GM19397 (cell line): Measurements from ENCODE around the gene NPTXR.
A peak's percentile ranks its signal among the peaks of the same experiment; 100 is the strongest.

ENCODE experiments used
- ATAC-seq: cut with Tn5 transposase; IDR thresholded peaks from one replicate; pipeline ENCODE4 v1.9.1; 2021; ENCODE audit warnings: mild to moderate bottlenecking, moderate library complexity; ENCODE audit not compliant: unreplicated experiment

NPTXR gene

GRCh38 chr22:38843657-38844314 is at the start of gene NPTXR:
Gene NPTXR (minus strand): TSS chr22:38844028.
- ATAC-seq = no peak

GRCh38 chr22:38891256-38891655 is 47.4 kb upstream of the NPTXR start:
- no peak for ATAC-seq

- ATAC-seq = no peak
Observed at GRCh38 chr22:38890377-38890776, 46.5 kb upstream of the NPTXR start.

GRCh38 chr22:38886333-38886732 is 42.5 kb upstream of the NPTXR start:
- no peak for ATAC-seq

- ATAC-seq = no peak
Observed at GRCh38 chr22:38882972-38883622, 39.3 kb upstream of the NPTXR start.

GRCh38 chr22:38881997-38882879 is 38.4 kb upstream of the NPTXR start:
- ATAC-seq = no peak

- ATAC-seq = no peak
Observed at GRCh38 chr22:38881464-38881871, 37.6 kb upstream of the NPTXR start.

GRCh38 chr22:38879961-38880360 is 36.1 kb upstream of the NPTXR start:
- ATAC-seq = no peak

- ATAC-seq = no peak
Observed at GRCh38 chr22:38879108-38879729, 35.4 kb upstream of the NPTXR start.

GRCh38 chr22:38878001-38878400 is 34.2 kb upstream of the NPTXR start:
- ATAC-seq = no peak

GRCh38 chr22:38874529-38875222 is 30.8 kb upstream of the NPTXR start:
- no peak for ATAC-seq

- ATAC-seq = no peak
Observed at GRCh38 chr22:38873469-38874411, 29.9 kb upstream of the NPTXR start.

- ATAC-seq = no peak
Observed at GRCh38 chr22:38872831-38873248, 29.0 kb upstream of the NPTXR start.

- peak; percentile 71 for ATAC-seq
Observed at GRCh38 chr22:38872172-38872830, 28.5 kb upstream of the NPTXR start, which contains the start of gene CBX6. Gene CBX6 (minus strand): TSS chr22:38872216. CDS start chr22:38872190, 26 bp downstream.

- ATAC-seq = peak; percentile 3
Observed at GRCh38 chr22:38871360-38872171, 27.7 kb upstream of the NPTXR start.

GRCh38 chr22:38870791-38871359 is 27.0 kb upstream of the NPTXR start:
- no peak for ATAC-seq

GRCh38 chr22:38870312-38870741 is 26.5 kb upstream of the NPTXR start:
- ATAC-seq = no peak

- ATAC-seq = no peak
Observed at GRCh38 chr22:38869663-38870062, 25.8 kb upstream of the NPTXR start.
